NCI-H526 treated with DMSO at 0.1 percent for 48 hours (cell line): Measurements from ENCODE around the gene TREM2.
A peak's percentile ranks its signal among the peaks of the same experiment; 100 is the strongest.

ENCODE experiments used
- DNase-seq: peaks from one replicate; lab custom pipeline; 2025; lab: John Stamatoyannopoulos, UW

TREM2 gene

DNA sequence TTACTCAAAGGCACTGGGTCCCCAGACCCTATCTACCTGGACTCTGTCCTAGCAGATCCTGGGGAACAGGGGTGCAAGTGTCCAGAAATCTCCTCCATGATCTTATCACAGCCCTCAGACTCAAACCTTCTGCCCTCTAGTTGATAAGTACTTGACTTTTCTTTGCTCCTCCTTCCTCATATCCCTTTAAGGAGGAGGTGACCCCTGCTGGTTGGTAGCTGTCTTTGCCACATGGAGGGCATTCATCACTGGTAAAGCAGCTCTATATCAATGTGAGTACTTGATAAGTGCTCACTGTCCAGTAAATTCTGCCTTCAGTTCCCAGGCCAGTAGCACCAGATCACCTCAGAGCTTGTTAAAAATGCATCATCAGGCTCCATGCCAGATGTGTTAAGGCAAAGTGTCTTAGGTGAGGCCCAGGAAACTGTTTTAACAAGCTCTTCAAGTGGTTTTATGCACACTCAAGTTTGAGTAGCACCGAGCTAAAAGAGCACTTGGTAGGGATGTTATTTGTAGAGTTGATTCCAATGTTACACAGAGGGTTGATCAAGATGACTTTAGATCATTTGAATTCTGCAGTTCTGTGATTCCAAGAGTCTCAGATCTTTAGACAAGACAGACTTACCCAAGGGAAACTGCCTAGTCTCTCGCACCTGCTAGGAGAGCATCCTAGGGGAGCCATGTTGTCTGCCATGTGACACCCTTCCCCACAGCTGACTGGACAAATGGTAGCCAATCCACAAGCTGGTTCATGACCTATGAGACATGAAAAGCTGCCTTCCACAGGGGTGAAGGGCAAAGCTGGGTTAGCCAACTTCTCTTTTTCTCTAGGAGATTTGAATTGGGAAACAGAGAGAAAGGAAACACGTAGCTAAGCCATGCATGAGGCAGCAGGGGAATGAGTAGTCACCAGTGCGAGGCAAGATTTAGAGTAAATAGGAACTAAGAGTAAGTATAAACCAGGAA is 19.4 kb upstream of the TREM2 start:
- peak; percentile 30 for DNase-seq

DNA sequence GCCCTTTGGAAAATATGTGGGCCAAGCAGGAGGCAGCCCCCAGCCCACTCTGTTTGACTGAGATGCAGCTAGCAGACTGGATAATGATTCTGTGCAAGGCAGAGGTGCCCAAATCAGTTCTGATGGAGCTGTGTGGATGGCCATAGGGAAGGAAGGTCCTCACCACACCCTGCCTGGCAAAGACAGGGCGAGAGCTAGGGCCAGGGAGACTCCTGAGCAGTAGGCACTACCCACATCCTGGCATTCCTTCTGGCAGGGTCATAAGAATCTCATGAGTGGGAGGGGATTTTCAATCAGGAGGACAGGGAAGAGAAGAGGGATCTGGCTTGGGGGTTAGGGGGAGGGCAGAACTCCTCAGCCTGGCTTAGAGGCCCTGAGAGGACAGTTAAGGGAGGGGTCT is 18.6 kb upstream of the TREM2 start:
- no peak for DNase-seq

DNA sequence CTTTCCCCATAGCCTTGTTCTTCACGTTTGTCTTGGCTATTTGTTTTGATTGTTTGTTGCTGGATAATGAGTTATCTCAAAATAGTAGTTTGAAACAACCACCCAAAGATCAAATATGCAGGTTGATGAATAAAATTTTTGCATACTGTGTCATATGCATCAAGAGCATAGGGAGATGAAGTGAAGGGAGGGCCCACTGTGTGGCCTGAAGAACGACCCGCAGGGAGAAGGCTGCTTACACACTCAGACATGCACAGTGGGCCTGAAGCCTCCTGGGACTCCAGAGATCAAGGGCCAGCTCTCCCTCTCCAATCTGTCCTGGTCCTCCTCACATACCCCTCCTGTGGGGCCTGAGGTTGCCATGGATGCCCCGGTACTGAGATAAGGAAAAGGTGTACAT is 16.2 kb upstream of the TREM2 start:
- DNase-seq: no peak

DNA sequence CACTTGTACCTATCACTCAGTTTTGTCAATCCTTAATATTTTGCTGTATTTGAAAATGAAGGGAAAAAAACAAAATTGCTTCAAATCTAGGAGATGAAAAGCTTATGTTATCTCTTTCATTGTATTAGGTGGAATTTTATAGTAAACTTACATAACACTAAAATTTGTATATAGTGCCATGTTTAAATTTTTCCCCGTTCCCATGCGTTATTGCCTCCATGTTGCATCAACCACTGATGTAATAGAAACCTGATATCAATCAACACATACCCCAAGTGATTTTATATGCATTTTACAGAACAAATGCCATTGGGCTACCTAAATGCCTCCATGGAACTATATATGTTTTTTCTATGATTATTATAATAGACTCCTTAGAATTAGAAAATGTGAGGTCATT is 14.8 kb upstream of the TREM2 start:
- no peak for DNase-seq

GRCh38 chr6:41177287-41177686 is 14.4 kb upstream of the TREM2 start:
- no peak for DNase-seq

- no peak for DNase-seq
Observed at GRCh38 chr6:41176189-41176588, 13.3 kb upstream of the TREM2 start.

DNA sequence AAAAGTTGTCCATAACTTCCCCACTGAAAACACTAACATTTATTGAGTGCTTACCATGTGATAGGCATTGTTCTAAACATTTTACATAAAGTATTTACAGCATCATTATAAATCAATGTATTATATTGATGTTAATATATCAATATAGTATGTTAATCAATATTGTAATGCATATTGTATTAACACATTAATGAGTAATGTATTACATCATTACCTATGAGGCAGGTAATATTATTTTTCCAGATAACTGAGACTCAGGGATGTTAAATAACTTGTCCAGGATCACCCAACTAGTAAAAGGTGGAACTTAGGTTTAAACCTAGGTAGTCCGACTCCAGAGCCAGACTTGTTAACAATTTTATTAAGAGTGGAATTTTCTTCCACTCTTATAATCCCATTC is 12.2 kb upstream of the TREM2 start:
- no peak for DNase-seq

GRCh38 chr6:41174610-41175009 is 11.7 kb upstream of the TREM2 start:
- DNase-seq: no peak

DNA sequence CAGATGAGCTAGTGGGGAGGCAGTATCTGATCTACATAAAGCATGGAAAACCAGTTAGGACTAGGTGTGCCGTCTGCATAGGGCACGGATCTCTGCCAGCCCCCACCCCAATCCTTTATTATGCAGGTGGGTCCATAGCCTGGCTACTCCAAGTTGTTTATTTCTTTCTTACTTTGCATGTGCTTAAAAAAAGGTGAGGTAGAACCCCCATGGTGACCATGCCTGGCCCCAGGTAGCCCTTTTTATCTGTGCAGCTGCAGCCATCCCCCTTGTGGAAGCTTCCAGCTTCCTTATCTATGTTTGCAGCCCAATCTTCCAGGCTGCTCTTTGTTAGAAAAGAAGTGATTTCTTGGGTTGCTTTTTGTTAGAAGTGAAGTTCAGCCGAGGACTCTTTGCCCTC is 9.0 kb upstream of the TREM2 start:
- no peak for DNase-seq

DNA sequence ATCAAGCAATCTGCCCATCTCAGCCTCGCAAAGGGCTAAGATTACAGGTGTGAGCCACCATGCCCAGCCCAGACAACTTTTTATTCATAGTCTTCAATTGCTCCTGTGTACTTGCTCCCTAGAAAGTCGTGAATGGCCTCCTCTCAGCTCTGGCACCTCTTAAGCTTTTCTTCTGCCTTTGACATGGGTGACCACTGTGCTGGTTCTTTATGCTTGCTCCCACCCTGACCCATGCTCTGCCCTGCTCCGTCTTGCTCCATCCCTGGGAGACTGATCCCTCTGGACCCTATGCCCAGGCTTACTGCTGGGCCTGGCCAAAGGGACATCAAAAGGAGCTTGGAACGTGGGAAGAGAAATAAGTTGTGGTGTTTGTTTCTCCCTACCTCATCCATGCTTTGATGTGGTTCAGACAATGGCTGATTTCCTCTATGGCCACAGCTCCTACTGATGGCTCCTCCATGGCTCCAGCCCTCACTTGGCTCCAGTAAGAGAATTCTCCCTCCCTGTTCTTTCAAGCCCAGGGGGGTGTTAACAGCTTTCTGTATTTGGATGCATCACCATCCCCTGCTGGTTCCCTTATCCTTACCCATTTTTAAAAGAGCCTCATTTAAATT is 7.7 kb upstream of the TREM2 start:
- no peak for DNase-seq

GRCh38 chr6:41167173-41167963 is 4.5 kb upstream of the TREM2 start:
- DNase-seq: no peak

GRCh38 chr6:41164551-41165120 is 1.7 kb upstream of the TREM2 start:
- DNase-seq: no peak

- DNase-seq: no peak
Observed at GRCh38 chr6:41163419-41163717, 452 bp upstream of the TREM2 start.

DNA sequence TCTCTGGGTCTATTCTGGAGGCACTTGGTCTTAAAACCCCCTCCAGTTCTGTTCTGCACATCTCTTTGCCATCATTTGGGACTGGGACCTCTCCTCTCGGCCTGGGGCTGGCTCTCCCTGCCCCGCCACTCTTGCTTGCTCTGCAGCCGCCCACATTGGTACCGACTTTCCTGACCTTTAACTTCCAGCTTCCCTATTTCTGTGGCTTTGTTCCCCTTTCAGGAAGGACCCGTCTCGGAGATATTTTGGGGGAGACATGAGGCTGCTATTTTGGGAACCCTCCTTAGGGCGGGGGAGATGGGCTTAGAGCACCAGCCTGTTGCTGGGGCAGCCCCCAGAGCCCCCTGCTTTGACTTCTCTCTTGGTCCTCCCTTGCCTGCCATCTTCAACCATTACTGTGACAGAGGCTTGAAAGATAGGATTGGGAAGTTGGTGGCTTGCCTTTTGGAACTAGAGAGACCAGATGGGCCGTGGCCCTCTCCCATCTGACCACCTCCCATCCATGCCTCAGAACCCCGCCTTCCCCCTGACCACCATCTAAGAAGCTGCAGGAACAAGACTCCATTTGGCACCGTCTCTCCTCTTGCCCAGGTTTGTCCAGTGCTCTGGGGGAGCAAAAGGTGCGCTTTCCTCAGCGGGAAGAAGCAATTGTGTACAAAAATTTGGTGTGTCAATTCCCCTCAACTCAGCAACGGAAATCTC is 914 bp downstream of the TREM2 start:
- no peak for DNase-seq

- DNase-seq: no peak
Observed at GRCh38 chr6:41161380-41161779, 1.5 kb downstream of the TREM2 start.

DNA sequence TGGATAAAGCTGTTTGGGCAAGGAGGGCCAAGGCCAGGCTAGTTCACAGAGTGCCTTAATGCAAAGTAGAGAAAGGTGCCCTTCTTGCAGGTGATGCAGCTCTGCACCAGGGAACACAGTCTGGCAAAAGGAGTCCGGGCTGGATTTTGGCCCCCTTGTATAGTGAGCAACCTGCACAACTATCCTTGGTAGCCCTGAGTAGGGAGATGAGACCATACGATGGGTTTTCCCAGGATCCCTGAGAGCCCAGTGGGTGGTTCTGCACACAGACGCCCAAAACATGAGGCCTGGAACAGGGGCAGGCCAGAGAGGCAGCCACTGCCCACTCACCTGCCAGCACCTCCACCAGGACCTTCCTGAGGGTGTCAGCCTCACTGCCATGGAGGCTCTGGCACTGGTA is 2.0 kb downstream of the TREM2 start:
- DNase-seq: no peak

DNA sequence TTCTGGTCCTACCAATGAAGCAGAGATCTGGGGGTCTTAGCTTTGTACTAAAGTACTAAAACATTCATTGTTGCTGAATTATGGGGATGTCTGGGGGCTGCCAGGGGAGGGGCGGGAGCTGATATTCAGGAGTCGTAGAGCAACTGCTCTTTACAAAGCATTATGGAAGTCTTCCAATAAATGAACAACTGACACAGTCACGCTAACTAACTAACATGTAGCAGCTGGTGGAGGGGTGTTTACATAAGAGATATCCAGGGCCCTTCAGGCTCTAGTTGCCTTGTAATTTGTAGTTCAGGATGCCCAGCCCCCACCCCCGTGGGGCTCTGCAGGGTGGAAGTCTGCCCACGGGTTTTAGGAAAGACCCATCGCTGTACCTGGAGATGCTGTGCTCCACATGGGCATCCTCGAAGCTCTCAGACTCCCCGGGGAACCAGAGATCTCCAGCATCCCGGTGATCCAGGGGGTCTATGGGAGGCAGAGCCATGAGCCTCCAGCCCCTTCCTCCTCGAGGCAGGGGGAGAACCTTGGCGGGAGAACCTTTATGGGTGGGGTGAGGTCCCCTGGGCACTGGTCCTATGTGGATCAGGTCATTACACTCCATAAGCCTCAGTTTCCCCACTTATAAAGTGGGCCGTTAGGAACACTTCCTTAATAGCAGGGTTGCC is 3.4 kb downstream of the TREM2 start:
- no peak for DNase-seq

- no peak for DNase-seq
Observed at GRCh38 chr6:41157323-41157722, 5.6 kb downstream of the TREM2 start.

GRCh38 chr6:41156771-41157170 is 6.1 kb downstream of the TREM2 start:
- no peak for DNase-seq

- DNase-seq: no peak
Observed at GRCh38 chr6:41156001-41156400, 6.9 kb downstream of the TREM2 start.

GRCh38 chr6:41155132-41155805 is 7.6 kb downstream of the TREM2 start:
- DNase-seq: no peak
